Kidney (tissue), 14 donors: ENCODE measurements around the gene DMWD. TPM values are rescaled to one million over a fixed set of nuclear protein-coding genes. Genes with fewer than 3 reads are reported as not detected.
A peak's percentile ranks its signal among the peaks of the same experiment; 100 is the strongest.

Experiments
- DNase-seq, 5 donors: peaks; one replicate each; pipeline ENCODE4 v3.0.0-alpha.2; 2013 to 2020
- FAIRE-seq: peaks from 2 replicates; lab custom pipeline; 2012; peaks lifted over from hg19 to GRCh38; lab: Jason Lieb, UNC
- H3K27ac ChIP-seq, 2 donors: one replicate each; pipeline ENCODE4 v1.7.0; 2013; ENCODE audit warnings: low read depth in 2 of 2, low read length in 2 of 2, inconsistent platforms in 1 of 2
- H3K27me3 ChIP-seq: one replicate; pipeline ENCODE4 v1.7.1; 2013; ENCODE audit warnings: low read length, inconsistent platforms; ENCODE audit not compliant: control insufficient read depth, insufficient read depth
- H3K36me3 ChIP-seq, 3 donors: one replicate each; pipeline versions ENCODE4 v1.7.0 to v1.7.1; 2013; ENCODE audit warnings: low read length in 3 of 3, control low read depth in 1 of 3, inconsistent platforms in 1 of 3; ENCODE audit not compliant: insufficient read depth in 3 of 3, control insufficient read depth in 2 of 3
- H3K4me1 ChIP-seq, 3 donors: one replicate each; pipeline versions ENCODE4 v1.7.0 to v1.7.1; 2013; ENCODE audit warnings: low read length in 3 of 3, inconsistent platforms in 1 of 3, low read depth in 1 of 3; ENCODE audit not compliant: control insufficient read depth in 2 of 3, insufficient read depth in 2 of 3
- H3K4me3 ChIP-seq, 3 donors: one replicate each; pipeline versions ENCODE4 v1.7.0 to v1.8.1; 2013; ENCODE audit warnings: low read length in 3 of 3, control low read depth in 1 of 3, inconsistent platforms in 1 of 3
- H3K9ac ChIP-seq, 3 donors: one replicate each; pipeline versions ENCODE4 v1.7.0 to v1.7.1; 2013; ENCODE audit warnings: low read length in 3 of 3, control low read depth in 1 of 3, inconsistent platforms in 1 of 3
- H3K9me3 ChIP-seq, 3 donors: one replicate each; pipeline versions ENCODE4 v1.7.0 to v1.7.1; 2013; ENCODE audit warnings: low read length in 3 of 3, control low read depth in 1 of 3, inconsistent platforms in 1 of 3; ENCODE audit not compliant: control insufficient read depth in 2 of 3, insufficient read depth in 1 of 3
- intact Hi-C: fragments of 100-400 bp; cut with DNase I; formaldehyde crosslinking; loops from one replicate; pipeline ENCODE4 v1.11.1; 2022
- polyA plus RNA-seq: library from polyadenylated mRNA; stranded (reverse); fragments of 350-450 nt; fragmentation: Illumina TruSeq; extraction: RNeasy Lipid Tissue Mini Kit (QIAGEN cat#74804); gene quantifications from one replicate; pipeline ENCODE4 v1.2.3, GENCODE V29; 2014; ENCODE audit warnings: low read depth, low replicate concordance; ENCODE audit not compliant: insufficient read depth
- total RNA-seq: library from RNA; stranded (reverse); fragmentation: NEBNext Ultra II Directional; extraction: Animal tissue kit (Norgen Biotek cat#: 25700); gene quantifications from one replicate; pipeline ENCODE4 v1.2.1, GENCODE V29; 2021
- TF ChIP-seq, protein P1 (sequence below): IDR thresholded peaks from 3 replicates; pipeline ENCODE4 v1.5.1; 2012; ENCODE audit warnings: mild to moderate bottlenecking, moderate library complexity, borderline replicate concordance; ENCODE audit not compliant: insufficient read depth; ENCODE audit errors: extremely low read depth
- donor health status: control.
- donor health status: control.
- donor health status: control.
- donor health status: control.
- donor health status: control.
- donor health status: DM: yes; HTN: yes; CAD: no.
- donor health status: Normal renal cell carcinoma (clear cell type).

Gene DMWD
- total and polyA plus RNA-seq, 2 donors from 2014 or later = 22.2 to 60.9 TPM

DNA sequence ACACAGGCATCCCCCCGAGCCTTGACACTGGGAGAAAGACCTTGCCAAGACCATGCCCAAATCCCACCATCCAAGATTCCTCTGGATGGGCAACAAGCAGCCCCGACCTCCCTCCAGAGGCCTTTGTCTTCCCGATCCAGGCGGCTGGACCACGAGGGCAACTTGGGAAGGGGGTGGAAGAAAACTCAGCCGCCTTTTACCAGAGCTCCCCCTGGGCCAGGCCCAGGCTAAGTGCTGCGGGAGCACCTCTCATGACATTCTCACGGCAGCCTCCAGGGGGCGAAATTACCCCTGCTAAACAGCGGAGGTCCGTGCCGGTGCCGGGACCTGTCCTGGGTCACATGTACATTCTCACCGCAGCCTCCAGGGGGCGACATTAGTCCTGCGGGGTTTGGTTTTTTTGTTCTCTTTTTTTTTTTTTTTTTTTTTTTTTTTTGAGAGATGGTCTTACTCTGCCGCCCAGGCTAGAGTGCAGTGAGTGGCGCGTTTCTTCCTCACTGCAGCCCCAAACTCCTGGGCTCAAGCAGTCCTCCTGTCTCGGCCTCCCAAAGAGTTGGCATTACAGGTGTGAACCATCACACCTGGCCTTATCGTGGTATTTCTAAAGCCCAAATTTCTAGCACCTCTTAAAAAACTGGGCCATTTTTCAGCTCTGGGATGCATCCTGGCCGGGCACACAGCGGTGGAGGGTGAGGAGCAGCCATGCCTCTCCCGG is 24.5 kb upstream of the DMWD start:
- Histone ChIP-seq H3K4me1 (no peaks in the 10 kb centered on the region), H3K36me3 (peaks cover 0 to 4% (median 2%) of the 10 kb centered on the region in 3 donors), H3K27ac (no peak overlapping the region), H3K9me3 (no peaks in the 10 kb centered on the region), H3K9ac (no peak overlapping the region), H3K27me3 (no peaks in the 10 kb centered on the region), H3K4me3 (no peak overlapping the region)
- DNase-seq (peak; percentile 97 to 98 (median 97)), FAIRE-seq (peak; percentile 89)
- TF ChIP-seq, protein P1, sequence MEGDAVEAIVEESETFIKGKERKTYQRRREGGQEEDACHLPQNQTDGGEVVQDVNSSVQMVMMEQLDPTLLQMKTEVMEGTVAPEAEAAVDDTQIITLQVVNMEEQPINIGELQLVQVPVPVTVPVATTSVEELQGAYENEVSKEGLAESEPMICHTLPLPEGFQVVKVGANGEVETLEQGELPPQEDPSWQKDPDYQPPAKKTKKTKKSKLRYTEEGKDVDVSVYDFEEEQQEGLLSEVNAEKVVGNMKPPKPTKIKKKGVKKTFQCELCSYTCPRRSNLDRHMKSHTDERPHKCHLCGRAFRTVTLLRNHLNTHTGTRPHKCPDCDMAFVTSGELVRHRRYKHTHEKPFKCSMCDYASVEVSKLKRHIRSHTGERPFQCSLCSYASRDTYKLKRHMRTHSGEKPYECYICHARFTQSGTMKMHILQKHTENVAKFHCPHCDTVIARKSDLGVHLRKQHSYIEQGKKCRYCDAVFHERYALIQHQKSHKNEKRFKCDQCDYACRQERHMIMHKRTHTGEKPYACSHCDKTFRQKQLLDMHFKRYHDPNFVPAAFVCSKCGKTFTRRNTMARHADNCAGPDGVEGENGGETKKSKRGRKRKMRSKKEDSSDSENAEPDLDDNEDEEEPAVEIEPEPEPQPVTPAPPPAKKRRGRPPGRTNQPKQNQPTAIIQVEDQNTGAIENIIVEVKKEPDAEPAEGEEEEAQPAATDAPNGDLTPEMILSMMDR = peak; percentile 89
- intact Hi-C loops = no loop called here

DNA sequence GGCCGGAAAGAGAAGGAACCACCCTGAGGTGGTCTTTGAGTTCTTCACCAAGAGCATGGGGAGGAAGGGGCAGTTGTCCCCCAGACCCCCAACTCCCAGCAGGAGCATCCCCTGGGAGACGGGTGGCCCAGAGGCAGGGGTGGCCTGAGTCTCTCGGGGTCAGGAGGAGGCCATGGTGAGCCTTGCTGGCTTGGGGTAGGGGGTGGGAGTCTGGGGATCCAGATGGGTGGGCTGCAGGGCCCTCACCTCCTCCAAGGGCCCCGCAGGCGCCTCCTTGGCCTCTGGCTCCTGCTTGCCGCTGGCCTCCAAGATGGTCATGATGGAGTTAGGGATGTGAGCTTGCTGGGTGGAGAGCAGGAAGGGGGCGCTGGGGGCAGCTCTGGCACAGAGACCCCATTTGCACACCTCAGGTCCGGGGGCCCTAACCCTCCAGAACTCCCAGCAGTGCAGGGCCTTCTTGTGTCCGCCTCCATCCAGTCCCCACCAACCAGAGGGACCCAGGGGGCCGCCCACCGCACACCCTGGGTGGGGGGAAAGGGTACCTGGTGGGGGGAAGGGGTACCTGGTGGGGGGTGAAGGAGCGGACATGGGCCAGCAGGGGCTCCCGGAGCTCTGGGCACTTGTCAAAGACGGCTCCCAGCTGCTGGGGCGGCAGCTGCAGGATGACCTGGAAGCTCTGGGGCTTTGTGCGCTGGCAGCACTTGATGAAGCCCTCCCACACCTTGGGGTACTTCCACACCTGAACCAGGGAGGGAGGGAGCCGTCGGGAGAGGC is 23.8 kb upstream of the DMWD start:
- H3K27me3 ChIP-seq = no peaks in the 10 kb centered on the region
- intact Hi-C loops = no loop called here
- H3K9me3 ChIP-seq = no peaks in the 10 kb centered on the region
- TF ChIP-seq, protein P1 = no peak
- no peak overlapping the region for H3K4me3 ChIP-seq
- DNase-seq (peak in 2 of 5 donors; percentile 21 to 85), FAIRE-seq (no peak)
- H3K9ac ChIP-seq = no peak overlapping the region
- peaks cover 0 to 3% (median 2%) of the 10 kb centered on the region in 3 donors for H3K36me3 ChIP-seq
- no peak overlapping the region for H3K27ac ChIP-seq
- H3K4me1 ChIP-seq = no peaks in the 10 kb centered on the region

DNA sequence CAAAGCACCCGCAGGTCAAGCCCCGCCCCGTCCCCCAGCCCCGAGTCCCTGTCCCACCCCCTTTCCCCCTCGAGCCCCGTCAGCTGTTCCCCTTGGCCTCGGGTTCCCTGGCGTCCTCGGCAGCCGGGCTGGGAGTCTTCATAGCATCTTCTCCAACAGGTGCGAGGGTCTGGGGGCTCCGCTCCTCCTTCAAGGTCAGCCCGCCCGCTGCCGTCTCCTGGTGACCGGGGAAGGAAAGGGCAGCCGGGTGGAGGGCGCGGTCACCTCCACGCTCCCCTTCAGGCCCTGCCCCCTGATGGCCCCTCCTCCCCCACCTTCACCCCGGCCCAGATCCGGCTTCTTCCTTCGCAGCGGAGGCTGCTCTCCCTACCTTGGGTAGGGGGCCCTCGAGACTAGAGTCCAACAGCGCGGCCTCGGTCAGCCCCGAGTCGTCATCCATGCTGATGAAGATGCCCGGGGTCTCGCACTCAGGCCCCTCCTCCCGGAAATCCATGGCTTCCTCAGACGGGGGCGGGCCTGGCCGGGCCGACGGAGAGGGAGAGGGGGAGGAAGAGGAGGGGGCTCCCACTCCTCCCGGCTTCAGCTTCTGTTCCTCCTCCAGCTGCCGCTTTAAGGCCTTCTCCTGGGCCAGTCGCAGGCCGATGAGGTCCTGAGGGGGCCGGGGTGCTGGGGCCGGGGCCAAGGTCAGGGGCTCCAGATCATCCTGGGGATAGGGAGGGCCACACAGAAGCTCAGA is 23.0 kb upstream of the DMWD start:
- peak in 4 of 5 donors; percentile 79 to 93 (median 88) for DNase-seq
- TF ChIP-seq, protein P1 = no peak
- no peak overlapping the region for H3K9ac ChIP-seq
- H3K9me3 ChIP-seq = no peaks in the 10 kb centered on the region
- FAIRE-seq = no peak
- H3K4me3 ChIP-seq = no peak overlapping the region
- H3K27me3 ChIP-seq = no peaks in the 10 kb centered on the region
- H3K4me1 ChIP-seq = no peaks in the 10 kb centered on the region
- intact Hi-C loops = no loop called here
- H3K36me3 ChIP-seq = peaks cover 0 to 2% (median 2%) of the 10 kb centered on the region in 3 donors
- H3K27ac ChIP-seq = no peak overlapping the region
